HG02973 (cell line): ENCODE measurements around the gene TP53TG5.

Experiments
- ATAC-seq: cut with Tn5 transposase; IDR thresholded peaks from one replicate; pipeline ENCODE4 v1.9.1; 2021; ENCODE audit warnings: moderate library complexity; ENCODE audit not compliant: unreplicated experiment

TP53TG5 gene

GRCh38 chr20:45336530-45337366 is 41.4 kb downstream of the TP53TG5 start:
- ATAC-seq: no peak

- no peak for ATAC-seq
Measured at GRCh38 chr20:45330476-45330875, 47.6 kb downstream of the TP53TG5 start.

- no peak for ATAC-seq
Measured at GRCh38 chr20:45329497-45330319, 48.4 kb downstream of the TP53TG5 start.

GRCh38 chr20:45328451-45328850 is 49.7 kb downstream of the TP53TG5 start:
- no peak for ATAC-seq

GRCh38 chr20:45325371-45325770 is 52.8 kb downstream of the TP53TG5 start:
- ATAC-seq: no peak

- no peak for ATAC-seq
Measured at GRCh38 chr20:45323731-45324130, 54.4 kb downstream of the TP53TG5 start.

- ATAC-seq: no peak
Measured at GRCh38 chr20:45322952-45323383, 55.2 kb downstream of the TP53TG5 start.
